Activated CD8-positive, alpha-beta memory T cell treated with anti-CD3 and anti-CD28 coated beads, Interleukin-2, amount 50 U/mL, for 1 hour (primary cell): ENCODE results near the gene RARA.
"Not testable (repeated sequence)": the region's sequence is repeated elsewhere in the genome, so short reads cannot be mapped to it uniquely, and the experiment has no call there.

ENCODE experiments used
- DNase-seq: peaks from one replicate; pipeline ENCODE4 v3.0.0-alpha.2; 2020; ENCODE audit errors: extremely low read depth

The RARA gene

DNA sequence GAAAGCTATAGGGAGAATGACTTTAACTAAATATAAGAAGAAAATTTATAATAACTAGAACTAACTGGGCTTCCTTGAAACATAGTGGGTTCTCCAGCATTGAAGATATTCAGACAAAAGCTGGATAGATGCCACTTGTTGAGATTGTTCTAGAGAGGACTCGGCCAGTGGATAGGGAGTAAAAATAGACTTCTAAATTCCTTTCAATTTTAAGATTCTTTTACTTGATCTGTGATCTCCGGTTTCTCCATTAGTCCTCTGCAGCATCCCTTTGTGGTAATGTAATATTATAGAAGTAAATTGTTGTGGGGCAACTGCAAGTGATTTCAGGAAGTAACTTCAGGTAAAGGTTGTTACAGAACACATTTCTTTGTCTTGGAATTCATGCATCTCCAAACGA lies 10.3 kb upstream of the RARA start:
- no peak for DNase-seq

DNA sequence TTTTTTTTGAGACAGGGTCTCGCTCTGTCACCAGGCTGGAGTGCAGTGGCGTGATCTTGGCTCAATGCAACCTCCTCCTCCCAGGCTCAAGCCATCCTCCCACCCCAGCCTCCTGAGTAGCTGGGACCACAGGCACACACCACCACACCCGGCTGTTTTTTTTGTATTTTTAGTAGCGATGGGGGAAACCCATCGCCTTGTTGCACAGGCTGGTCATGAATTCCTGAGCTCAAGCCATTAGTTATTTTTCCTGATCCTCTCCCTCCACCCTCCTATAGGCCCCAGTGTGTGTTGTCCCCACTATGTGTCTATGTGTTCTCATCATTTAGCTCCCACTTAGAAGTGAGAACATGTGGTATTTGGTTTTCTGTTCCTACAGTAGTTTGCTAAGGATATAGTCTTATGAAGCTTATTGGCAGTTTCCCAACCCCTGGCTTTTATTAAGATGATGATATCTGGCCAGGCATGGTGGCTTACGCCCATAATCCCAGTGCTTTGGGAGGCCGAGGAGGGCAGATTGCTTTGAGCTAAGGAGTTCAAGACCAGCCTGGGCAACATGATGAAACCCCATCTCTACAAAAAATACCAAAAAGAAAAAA lies 9.7 kb upstream of the RARA start:
- not testable (repeated sequence) for DNase-seq

DNA sequence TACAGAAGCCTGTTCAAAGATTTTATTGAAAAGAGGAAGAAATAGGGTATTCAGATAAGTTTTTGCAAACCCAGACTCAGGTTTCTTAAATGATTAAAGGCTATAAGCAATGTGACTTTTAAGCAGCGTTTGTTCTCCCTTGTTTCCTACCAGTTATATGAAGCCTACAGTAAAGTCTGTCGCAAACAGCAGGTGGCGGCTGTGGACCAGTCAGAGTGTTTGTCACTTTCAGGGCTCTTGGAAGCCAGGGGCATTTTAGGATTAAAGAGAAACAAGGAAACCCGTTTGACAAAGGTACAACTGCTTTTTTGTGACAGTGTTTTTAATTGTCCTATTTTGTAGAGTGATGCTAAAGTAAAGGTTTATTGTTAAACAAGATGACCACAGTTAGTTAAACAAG lies 7.7 kb upstream of the RARA start:
- no peak for DNase-seq

DNA sequence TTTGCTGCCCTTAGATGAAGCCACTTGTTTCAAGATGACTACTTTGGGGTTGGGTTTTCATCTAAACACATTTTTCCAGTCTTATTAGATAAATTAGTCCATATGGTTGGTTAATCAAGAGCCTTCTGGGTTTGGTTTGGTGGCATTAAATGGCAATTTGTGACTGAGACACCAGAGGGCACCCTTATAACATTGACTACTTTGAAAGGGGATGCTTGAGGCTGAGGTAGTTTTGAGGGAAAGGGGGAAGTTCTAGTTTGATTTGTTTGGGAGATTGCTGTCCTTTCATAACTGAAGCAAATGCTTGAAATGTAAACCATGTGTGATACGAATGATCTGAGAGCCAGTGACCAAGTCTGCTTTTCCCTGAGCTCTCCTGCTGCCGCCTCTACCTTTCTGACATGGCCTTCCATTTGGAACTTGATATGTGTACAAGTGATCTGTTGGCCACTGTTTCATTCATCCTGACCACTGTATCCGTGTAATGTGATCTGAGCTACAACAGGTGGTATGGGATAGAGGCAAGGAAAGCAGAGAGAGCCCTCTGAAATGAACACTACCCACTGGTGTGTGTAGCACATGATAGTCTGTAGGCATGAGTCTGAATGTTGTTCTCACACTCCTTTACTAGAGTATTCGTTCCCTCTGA lies 5.8 kb upstream of the RARA start:
- no peak for DNase-seq

DNA sequence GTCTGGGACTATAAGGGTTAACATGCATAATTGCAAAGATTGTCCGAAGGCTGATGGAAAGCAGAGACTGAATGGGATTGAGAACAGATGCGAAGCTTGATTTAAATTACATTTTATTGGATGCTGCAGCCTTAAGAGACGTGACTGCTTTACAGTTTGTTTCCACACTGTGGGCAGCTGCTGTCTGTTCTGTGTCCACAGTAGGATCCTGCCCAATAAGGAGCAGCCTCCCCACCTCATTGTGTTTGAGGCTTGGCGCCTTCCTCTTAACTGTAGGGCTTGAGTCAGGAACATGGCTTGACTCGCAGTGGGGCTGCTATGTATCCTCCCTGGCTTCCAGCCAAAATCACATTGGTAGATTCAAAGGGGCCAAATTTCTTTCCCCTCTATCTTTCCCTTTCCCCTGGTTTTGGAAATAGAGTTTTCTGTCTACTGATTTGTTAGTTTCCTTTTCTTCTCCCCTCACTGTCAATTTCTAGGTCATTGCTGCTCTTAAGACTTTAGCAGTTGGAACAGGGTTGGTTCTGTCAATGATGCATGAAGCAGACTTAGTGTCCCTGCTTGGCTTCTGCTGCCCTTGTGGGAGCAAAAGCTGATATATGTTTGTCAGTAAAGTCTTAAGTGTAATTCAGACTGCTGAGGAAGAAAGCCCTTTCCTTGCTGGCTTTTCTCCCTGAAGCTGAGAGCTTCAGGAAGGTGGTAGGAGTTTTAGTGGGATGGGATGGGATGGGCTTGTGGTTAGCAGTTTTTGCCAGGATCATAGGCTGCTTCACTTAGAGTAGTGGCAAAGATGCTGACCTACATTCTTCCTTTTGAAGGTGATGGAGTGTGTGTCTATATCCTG lies 5.0 kb upstream of the RARA start:
- DNase-seq, result no peak

DNA sequence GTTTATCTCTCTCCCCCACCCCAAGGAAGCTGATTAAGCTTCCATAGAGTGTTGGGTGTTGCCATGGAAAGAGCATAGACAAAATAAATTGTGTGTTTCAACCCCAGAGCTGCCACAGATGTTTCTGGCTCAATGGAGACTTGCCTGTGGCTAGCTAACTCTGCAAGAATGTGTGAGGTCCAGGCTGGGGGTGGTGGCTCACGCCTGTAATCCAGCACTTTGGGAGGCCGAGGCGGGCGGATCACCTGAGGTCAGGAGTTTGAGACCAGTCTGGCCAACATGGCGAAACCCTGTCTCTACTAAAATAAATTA lies 4.5 kb upstream of the RARA start:
- DNase-seq, result not testable (repeated sequence)

DNA sequence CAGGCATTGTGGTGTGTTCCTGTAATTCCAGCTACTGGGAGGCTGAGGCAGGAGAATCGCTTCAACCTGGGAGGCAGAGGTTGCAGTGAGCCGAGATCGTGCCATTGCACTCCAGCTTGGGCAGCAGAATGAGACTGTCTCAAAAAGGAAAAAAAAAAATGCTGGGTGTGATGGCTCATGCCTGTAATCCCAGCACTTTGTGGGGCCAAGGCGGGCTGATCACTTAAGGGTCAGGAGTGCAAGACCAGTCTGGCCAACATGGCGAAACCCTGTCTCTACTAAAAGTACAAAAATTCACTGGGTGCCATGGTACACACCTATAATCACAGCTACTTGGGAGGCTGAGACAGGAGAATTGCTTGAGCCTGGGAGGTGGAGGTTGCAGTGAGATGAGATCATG lies 4.1 kb upstream of the RARA start:
- DNase-seq, result not testable (repeated sequence)

DNA sequence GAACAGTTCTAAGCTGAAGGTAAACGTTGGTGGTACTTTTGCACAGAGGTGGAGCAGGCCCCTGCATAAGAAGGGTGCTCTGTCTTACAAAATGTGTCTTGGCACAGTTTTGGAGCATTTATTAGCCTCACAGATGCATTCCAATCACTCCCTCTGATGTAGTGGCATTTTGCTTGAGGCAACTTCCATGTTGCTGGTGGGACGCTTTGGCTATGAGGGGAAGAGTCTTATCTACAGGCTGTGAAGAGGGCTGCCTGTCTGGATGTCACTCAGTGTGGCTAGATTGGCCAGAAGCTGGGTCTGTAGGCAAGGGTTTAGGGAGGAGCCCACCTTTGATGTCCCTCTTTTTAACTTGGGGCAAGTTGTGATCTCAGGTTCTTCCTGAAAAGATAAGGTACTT lies 2.6 kb upstream of the RARA start:
- DNase-seq, result no peak

DNA sequence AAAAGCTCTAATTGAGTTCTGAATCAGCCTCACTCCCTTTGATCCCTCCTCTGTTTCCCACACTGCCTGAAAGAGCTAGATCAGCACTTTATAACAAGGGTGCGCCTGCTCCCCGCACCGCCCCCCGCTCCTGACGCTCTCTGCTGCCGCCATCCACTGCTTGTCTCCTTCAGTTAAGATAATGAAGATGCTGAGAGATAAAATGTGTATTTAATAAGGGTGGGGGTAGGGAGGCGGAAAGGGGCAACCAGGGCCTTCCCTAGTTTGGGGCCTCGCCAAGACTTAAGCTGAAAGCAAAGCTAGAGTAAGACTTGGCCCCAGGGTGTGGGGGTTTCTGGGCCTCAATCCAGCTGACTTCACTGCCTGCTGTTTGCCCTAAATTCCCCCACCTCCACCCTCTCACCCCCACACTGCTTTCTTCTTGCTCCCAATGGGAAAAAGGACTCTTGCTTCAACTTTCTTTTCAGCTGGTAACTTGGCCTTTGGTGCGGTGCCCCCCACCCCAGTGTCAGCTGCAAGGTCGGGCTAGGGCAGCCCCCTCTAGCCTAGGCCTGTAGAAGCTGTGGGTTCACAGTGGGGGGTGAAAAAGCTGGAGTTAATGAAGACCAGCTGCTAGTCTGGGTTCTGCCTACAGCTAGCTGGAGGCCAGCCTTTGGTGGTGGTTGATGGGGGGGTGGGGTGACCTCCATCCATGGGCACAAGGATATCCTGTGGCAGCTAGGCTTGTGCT lies 1.8 kb upstream of the RARA start:
- DNase-seq, result no peak

DNA sequence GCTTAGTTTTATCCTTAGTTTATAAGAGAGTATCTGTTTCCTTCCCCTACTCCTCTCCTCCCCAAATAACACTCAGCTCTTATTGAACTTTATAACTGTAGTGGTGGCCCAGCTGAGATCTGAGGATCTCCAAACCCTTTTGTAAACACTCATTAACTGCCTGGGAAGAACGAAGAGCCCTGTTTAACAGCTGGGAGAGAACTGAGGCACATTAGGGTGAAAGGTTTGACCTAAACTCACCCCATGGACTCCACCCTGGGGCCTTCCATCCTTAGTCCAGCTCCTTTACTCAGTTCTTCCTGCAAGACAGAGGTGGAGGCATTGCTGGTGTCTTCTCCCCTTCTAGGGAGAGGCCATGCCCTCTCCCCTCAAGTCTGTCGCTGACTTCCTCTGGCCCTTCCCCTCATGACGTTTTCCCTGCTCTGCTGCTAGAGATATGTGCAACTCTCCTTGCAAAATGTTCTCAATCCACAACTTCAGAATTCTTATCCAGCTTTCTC lies 1.2 kb upstream of the RARA start:
- no peak for DNase-seq

DNA sequence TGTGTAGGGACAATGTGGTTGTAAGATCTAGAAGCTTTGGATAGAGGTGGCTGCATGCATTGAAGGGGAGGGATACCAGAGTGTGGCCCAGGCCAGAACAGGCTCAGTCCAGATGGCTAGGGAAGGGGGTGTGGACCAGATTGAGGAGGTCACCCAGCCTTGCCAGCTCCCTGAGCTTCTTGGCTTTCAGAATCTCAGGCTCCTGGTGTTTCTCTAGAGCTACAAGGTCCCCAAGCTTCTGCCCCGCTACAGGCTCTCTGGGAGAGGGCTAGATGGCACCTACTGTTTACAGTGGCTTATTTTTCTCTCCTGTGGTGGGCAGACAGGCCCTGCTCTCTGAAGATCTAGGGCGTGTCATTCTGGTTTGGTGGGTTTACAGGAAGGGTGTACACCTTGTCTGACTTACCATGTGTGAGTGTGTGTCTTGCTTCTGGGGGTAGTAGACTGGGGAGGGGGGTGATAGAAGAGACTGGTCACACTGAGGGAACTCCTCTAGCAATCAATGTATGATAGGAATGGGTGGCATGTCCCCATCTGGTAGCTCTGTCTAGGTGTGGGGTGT lies 1.1 kb downstream of the RARA start:
- DNase-seq, result no peak

DNA sequence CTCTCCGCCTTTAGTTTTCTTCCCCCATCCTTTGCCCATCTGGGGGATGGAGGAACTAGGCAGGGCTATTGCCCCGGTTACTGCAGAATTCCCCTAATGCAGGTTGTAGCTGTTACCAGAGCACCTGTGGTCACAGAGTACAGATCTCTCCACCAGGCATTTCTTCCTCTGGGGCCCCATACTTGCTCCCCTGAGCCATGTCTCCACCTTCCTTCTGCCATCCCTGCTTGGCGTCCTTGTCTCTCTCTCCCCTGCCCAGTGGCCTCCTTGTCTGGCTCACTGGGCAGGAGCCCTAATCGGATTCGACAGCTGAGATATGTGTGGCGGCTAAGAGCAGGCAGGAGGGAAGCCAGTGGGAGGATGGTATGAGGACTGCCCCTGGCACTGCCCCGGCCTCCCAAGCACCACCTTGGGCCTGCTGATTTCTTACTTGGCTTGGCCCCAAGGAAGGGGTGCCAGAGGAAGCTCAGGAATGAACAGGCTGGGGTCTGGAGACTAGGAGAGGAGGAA lies 2.0 kb downstream of the RARA start:
- DNase-seq, result no peak

DNA sequence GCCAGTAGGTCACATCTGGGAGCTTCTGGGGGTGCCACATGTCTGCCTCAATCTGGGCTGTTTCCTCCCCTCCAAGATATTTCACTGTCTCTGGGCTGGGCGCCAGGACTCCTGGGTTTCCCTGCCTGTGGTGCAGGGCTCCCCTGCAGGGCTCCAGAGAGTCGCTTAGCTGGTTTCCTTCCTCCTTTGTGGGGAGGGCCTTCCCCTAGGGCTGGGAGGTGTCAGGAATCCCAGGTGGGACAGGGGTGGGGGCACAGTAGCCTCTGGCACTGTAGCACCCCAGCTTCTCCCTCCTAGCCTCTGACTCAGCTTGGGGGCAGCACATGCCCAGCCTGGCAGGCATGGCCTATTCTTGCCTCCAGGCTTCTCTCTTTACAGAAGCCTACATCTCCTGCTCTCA lies 2.6 kb downstream of the RARA start:
- no peak for DNase-seq

DNA sequence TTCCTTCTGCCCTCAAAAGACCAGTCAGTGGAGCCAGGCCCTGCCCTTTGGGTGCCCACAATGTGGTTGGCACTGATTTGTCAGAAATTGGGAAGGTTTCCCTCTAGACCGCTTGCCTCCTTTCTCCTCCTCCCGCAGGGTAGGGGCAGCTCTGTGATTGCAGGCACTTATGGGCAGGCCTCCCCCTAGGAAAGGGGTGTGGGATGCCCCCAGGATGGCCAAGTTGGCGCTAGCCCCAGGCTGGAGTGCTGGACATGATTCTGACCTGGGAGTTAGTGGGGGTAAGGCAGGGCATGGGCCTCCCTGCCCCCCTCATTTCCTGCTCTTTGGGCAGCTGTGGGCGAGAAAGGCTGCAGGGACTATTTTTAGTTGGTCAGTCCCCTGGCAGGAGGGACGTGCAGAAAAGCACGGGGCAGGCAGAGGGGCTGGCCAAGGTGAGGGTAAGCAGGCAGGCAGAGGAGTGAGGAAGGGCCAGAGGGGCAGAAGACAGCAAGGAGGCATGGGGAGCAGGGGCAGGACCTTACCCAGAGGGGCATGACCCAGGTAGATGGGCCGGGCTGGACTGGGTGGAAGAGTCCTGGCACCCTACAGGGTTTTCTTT lies 3.3 kb downstream of the RARA start:
- no peak for DNase-seq

DNA sequence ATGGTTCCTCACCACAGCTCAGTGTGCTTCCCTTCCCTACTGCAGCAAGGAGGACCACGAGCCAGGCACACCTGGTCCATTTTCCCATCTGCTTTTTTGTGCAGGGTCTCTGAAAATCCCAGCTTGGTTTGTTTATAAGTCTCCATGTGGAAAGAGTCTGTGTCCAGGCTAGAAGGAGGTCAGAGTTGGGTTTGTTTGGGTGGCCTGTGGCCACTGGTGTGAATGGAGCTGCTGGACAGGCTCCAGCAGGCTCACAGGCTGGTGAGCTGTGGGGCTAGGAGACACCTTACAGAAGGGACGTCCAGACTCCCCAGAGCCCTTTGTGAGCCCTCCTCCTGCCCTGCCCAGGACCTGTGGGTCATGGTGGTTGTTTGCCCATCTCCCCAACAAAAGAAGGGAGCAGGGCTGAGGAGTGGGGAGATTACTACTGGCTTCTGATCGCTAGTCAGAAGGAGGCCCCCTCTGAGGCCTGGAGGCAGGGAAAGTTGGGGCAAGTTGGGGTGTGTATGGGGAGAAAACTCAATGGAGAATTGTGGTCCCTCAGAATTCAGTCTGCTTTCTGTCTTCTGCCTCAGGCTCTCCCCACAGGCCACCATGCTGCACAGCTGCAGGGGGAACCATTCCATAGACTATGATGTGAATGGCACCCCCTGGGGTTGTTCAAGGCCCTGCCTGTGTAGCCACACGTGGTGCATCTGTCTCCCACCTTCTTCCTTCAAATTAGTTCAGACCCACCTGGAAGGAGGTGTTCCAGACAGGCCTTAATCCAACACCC lies 4.1 kb downstream of the RARA start:
- no peak for DNase-seq

DNA sequence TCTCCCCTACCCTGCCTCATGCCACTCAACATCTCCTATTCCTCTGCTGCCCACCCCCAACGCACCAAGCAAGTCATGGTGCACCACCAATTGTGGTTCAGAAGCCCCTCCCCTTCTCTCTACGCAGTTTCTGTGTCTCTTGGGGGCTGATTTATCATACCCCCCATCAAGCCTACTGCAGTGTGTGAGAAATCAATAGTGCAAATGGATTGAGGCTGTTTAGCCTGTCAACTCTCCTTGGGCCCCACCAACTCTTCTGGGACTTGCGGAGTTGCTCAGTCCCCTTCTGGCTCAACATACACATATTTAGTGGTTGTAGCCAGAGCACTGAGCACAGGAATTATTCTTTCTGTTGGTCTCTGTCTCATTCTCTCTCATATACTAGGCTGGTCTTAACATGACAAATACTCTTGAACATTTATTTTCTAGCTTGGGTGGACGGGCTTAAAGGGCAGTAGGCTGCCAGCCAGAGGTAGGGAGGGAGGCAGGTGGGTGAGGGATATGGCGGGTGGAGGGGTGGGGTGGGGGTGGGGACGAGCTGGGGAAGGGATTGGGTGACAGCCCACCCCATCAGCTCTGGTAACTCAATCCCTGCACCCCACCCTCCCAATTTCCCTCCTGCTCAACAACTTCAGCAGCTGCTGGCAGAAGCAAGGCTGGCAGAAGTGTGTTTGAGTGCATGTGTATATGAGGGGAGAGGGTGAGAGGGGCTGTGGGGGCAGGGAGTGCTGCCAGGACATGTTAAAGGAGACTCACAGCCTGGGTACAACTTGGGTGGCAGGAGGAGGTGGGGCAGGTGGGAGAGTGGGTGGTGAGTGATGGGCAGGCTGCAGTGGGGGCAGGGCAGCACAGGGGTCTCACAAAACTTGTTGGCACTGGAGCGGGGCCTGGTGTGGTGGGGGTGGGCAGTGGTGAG lies 4.9 kb downstream of the RARA start:
- DNase-seq, result no peak

DNA sequence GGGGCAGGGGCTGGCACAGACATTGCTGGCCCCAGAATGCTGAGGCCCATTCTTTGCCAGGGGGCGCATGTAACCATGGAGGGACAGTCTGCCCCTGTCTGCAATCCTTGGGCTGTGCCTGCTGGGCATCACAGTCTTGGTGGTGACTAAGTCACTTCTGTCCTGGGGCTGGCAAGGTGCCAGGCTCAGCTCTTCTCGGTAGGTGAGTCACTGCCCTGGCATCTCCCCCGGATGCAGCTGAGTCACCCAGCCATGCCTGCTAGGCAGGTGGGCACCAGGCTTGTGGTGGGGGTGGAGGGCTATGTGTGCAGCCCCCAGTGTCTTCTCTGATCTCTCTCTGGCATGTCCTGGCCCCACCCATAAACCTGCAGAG lies 5.6 kb downstream of the RARA start:
- peak; percentile 84 for DNase-seq

DNA sequence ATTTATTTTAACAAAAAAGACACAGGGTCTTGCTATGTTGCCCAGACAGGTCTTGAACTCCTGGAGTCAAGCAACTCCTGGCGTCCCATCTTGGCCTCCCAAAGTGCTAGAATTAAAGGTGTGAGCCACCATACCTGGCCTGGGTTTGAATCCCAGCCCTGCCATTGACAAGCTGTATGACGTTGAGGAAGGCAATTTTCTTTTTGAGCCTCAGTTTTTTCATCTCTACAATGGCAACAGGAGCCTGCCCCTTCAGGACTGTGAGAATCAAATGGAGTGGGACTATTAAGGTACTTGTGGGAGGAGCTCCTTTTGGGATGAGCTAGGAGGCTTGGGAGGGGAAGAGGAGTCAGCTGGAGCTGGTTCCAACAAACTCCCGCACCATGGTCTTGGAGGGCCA lies 6.2 kb downstream of the RARA start:
- DNase-seq, result no peak

DNA sequence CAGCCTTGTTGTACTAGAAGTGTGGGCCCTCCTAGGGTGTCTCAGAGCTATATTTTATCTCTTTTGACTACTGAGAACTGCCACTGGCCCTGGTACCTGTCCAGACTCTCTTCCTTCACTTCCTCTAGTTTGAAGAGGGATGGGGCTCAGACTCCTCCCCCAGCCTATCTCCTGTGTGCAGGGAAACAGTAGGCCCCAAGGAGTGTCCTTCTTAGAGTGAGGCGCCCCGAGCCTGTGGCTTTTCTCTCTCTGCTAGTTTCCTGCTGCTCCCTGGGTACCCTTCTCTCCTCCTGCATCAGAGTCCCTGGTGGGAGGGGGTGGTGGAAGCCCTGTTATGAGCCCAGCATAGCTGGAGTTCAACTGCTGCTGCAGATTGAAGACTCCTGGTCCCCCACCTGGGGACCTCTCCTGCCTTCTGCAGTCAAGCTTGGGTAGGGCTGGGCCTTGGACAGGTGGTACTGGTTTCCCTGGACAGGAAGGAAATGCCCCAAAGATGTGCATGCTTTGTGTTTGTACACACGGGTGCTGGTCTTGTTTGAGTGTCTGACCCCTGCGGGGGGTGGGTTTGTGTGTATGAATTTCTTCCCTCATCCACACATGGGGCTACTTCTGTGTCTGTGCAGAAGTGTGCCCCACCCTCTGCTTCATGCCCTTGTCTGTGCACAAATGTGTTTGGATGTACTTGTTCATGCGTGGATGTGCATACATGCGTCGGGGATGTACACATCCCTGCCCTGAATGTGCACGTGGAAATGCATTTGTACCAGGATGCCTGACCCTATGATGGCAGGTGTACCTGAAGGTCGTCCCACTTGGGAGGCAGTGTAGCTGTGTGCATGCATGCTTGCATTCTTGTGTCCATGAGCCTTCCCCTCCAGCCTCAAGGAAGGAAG lies 6.9 kb downstream of the RARA start:
- DNase-seq, result no peak
